Loucy (cell line): ENCODE measurements around the gene H2BK1.

Experiments used
- CTCF ChIP-seq: fragments of 200-600 bp; sonication (generic); conservative IDR thresholded peaks from 2 replicates; pipeline ENCODE4 v1.5.1; 2014; ENCODE audit warnings: mild to moderate bottlenecking, antibody characterized with exemption, low read length
- EZH2phosphoT487 ChIP-seq: fragments of 200-600 bp; IDR thresholded peaks from 2 replicates; pipeline ENCODE4 v1.6.1; 2018; ENCODE audit warnings: antibody characterized with exemption, mild to moderate bottlenecking, moderate library complexity, borderline replicate concordance

- TF ChIP-seq CTCF = no peak
- no peak for TF ChIP-seq EZH2phosphoT487
Observed at GRCh38 chr7:151201344-151201743, 8.9 kb downstream of the H2BK1 start.
